ENCODE results near the gene SLC9A7.

Gene SLC9A7

DNA sequence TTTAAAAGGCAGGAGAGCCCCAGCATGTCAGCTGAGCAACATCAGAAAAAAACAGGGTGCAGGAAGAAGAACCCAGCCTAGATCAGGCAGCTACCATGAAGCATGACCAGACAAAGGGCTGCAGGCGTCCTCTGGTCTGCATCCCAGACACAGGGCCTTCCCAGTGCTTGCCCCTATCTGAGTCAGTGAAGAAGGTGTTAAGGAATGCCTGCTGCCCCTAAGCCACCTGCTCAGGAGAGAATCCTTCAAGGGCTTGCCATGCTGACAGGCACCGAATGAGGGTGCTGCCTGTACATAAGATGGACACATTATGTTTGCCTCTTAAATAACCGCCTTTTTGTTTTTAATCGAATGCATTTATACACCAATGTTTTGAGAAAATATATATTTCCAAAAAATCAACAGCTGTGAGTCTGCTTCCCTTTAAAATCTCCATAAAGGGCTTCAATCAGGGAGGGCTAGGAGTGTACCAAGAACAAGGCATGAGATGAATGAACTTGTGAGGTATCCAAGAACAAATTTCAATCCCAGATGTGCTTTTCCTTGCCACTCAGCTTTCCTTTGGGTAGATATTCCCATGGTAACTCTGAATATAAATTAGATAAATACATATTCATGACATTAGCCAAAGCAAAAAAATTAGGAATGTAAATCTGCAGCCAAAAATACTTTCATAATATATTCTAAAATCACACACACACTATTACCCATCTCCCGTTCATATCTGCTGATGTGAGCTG lies 85.1 kb downstream of the SLC9A7 start:
- Histone ChIP-seq H3K4ac (ENCODE audit: low read depth, low read length) (no peak overlapping the region), H3K79me1 (ENCODE audit: low read length) (no peaks in the 10 kb centered on the region), H3K23ac (ENCODE audit: low read length) (no peak overlapping the region), H2BK5ac (ENCODE audit: low read length) (no peak overlapping the region), H4K5ac (ENCODE audit: low read length) (no peak overlapping the region), H3K36me3 (ENCODE audit: control insufficient read depth, insufficient read depth, low read length) (no peaks in the 10 kb centered on the region), H3K79me2 (ENCODE audit: control insufficient read depth, insufficient read depth, low read length) (no peaks in the 10 kb centered on the region), H3K56ac (ENCODE audit: low read length) (no peak overlapping the region), H3K18ac (ENCODE audit: low read length) (no peak overlapping the region), H2BK120ac (ENCODE audit: low read depth, low read length) (no peak overlapping the region), H3K27me3 (ENCODE audit: insufficient read depth, low read length, poor library complexity) (no peaks in the 10 kb centered on the region), H3K9ac (ENCODE audit: low read length) (no peak overlapping the region), H2AK5ac (ENCODE audit: low read length) (no peak overlapping the region), H3K27ac (ENCODE audit: low read depth, low read length) (no peak overlapping the region), H3K4me2 (ENCODE audit: low read length) (no peak overlapping the region), H3K4me1 (ENCODE audit: control insufficient read depth, low read depth, low read length) (no peaks in the 10 kb centered on the region), H3K4me3 (ENCODE audit: low read length) (no peak overlapping the region), H4K8ac (ENCODE audit: low read depth, low read length) (no peak overlapping the region), H2BK15ac (replicated peaks; ENCODE audit: low read depth) (no peak overlapping the region)
- WGBS (ENCODE audit: extremely low coverage, insufficient coverage, low lambda C conversion rate), result 100% methylated on average over 1 of the region's 5 CpGs
- DNase-seq, result no peak

DNA sequence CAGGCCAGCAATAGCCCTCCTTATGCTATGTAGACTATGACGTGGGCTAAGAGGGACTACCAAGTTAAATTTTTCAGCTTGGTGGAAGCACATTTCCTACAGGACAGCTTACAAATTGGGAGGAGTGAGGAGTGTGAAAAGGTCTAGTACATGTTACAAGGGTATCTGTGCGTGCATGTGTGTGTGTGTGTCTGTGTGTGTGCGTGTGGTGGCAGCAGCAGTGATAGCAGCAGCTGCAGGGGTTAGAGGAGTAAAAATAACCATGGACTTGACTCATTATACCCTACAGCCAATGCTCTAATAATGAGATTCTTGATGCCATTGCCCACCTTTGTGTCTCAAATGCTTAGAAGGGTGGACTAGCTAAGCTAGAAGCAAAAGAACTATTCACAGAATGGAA lies 88.6 kb downstream of the SLC9A7 start:
- no peaks in the 10 kb centered on the region for H3K36me3 ChIP-seq (ENCODE audit: control insufficient read depth, insufficient read depth, low read length)
- no peak overlapping the region for H3K4me3 ChIP-seq (ENCODE audit: low read length)
- no peak overlapping the region for H3K18ac ChIP-seq (ENCODE audit: low read length)
- whole genome bisulfite sequencing (ENCODE audit: extremely low coverage, insufficient coverage, low lambda C conversion rate), result no CpG with 5 or more reads among the region's 3 CpGs
- no peak overlapping the region for H4K5ac ChIP-seq (ENCODE audit: low read length)
- H2BK5ac ChIP-seq (ENCODE audit: low read length), result no peak overlapping the region
- no peak overlapping the region for H4K8ac ChIP-seq (ENCODE audit: low read depth, low read length)
- no peak overlapping the region for H2AK5ac ChIP-seq (ENCODE audit: low read length)
- H3K4ac ChIP-seq (ENCODE audit: low read depth, low read length), result no peak overlapping the region
- H3K27me3 ChIP-seq (ENCODE audit: insufficient read depth, low read length, poor library complexity), result no peaks in the 10 kb centered on the region
- no peak overlapping the region for H2BK120ac ChIP-seq (ENCODE audit: low read depth, low read length)
- no peak overlapping the region for H2BK15ac ChIP-seq (replicated peaks; ENCODE audit: low read depth)
- no peaks in the 10 kb centered on the region for H3K79me1 ChIP-seq (ENCODE audit: low read length)
- H3K56ac ChIP-seq (ENCODE audit: low read length), result no peak overlapping the region
- H3K4me2 ChIP-seq (ENCODE audit: low read length), result no peak overlapping the region
- no peaks in the 10 kb centered on the region for H3K4me1 ChIP-seq (ENCODE audit: control insufficient read depth, low read depth, low read length)
- no peak overlapping the region for H3K23ac ChIP-seq (ENCODE audit: low read length)
- no peaks in the 10 kb centered on the region for H3K79me2 ChIP-seq (ENCODE audit: control insufficient read depth, insufficient read depth, low read length)
- no peak overlapping the region for H3K9ac ChIP-seq (ENCODE audit: low read length)
- H3K27ac ChIP-seq (ENCODE audit: low read depth, low read length), result no peak overlapping the region
- DNase-seq, result no peak

DNA sequence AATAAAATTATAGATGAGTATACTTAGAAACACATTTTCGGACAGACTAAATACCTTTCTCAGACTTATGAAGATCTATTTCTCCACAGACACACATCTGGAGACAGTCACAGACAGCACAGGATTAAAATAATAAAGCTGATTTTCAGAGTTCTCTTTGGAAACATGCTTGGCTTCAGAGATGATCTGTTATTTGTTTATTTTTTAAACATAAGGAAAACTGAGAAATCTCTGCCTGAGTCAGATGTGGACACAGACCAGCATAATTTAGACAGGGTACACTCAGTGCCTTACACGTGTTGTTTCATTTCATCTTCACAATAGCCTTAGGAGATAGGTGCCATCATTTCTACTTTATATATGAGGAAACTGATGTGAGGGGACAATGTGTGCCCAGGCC lies 92.1 kb downstream of the SLC9A7 start:
- H2BK5ac ChIP-seq (ENCODE audit: low read length), result no peak overlapping the region
- H2BK15ac ChIP-seq (replicated peaks; ENCODE audit: low read depth), result no peak overlapping the region
- no peak overlapping the region for H3K4me3 ChIP-seq (ENCODE audit: low read length)
- no peak overlapping the region for H3K4ac ChIP-seq (ENCODE audit: low read depth, low read length)
- H3K36me3 ChIP-seq (ENCODE audit: control insufficient read depth, insufficient read depth, low read length), result no peaks in the 10 kb centered on the region
- no peak overlapping the region for H3K4me2 ChIP-seq (ENCODE audit: low read length)
- no peak overlapping the region for H2BK120ac ChIP-seq (ENCODE audit: low read depth, low read length)
- H3K79me1 ChIP-seq (ENCODE audit: low read length), result no peaks in the 10 kb centered on the region
- no peaks in the 10 kb centered on the region for H3K27me3 ChIP-seq (ENCODE audit: insufficient read depth, low read length, poor library complexity)
- no peak overlapping the region for H4K8ac ChIP-seq (ENCODE audit: low read depth, low read length)
- no peak overlapping the region for H3K56ac ChIP-seq (ENCODE audit: low read length)
- H4K5ac ChIP-seq (ENCODE audit: low read length), result no peak overlapping the region
- no peaks in the 10 kb centered on the region for H3K79me2 ChIP-seq (ENCODE audit: control insufficient read depth, insufficient read depth, low read length)
- H3K27ac ChIP-seq (ENCODE audit: low read depth, low read length), result no peak overlapping the region
- H3K4me1 ChIP-seq (ENCODE audit: control insufficient read depth, low read depth, low read length), result no peaks in the 10 kb centered on the region
- H3K18ac ChIP-seq (ENCODE audit: low read length), result no peak overlapping the region
- no peak overlapping the region for H3K9ac ChIP-seq (ENCODE audit: low read length)
- H2AK5ac ChIP-seq (ENCODE audit: low read length), result no peak overlapping the region
- H3K23ac ChIP-seq (ENCODE audit: low read length), result no peak overlapping the region
- DNase-seq, result no peak
- WGBS (ENCODE audit: extremely low coverage, insufficient coverage, low lambda C conversion rate), result no CpG with 5 or more reads among the region's 2 CpGs

DNA sequence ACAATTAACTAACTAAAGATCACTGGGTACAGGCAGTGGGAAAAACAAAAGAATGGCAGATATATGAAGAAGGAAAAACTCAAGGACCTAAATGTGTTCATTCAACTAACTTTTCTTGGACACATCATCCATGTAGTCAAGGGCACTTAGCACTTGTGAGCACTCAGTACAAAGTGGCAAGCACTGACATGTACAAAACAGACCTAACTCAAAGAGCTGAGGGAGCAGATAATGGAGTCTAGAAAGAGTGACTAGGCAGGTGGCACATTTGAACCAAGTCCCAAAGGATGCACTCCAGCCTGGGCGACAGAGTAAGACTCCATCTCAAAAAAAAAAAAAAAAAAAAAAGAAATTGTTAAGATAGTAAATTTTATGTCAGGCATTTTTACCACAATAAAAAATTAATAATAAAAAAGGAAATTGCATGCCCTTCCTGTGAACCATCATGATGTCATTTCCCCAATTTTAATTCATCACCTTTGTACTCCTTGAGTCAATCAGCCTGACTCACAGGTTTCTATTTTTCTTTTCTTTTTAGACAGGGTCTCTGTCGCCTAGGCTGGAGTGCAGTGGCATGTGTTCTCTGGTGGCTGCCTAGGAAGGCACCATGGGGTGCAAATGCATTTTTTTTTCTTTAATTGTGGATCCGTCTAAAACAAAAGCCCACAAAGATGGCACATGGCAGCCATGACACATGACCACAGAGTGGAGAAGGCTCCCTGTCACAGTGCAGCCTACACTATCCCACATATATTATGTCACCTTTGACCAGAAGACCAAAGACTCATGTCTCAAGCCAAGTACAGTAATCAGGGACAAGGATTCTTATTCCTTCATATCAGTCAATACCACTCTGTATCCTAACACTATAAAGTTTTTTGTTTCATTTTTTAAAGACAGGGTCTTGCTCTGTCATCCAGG lies 93.4 kb downstream of the SLC9A7 start:
- Histone ChIP-seq H2BK5ac (ENCODE audit: low read length) (no peak overlapping the region), H4K5ac (ENCODE audit: low read length) (no peak overlapping the region), H3K23ac (ENCODE audit: low read length) (no peak overlapping the region), H3K9ac (ENCODE audit: low read length) (no peak overlapping the region), H4K8ac (ENCODE audit: low read depth, low read length) (no peak overlapping the region), H3K27me3 (ENCODE audit: insufficient read depth, low read length, poor library complexity) (no peaks in the 10 kb centered on the region), H3K18ac (ENCODE audit: low read length) (no peak overlapping the region), H3K79me1 (ENCODE audit: low read length) (no peaks in the 10 kb centered on the region), H3K4me2 (ENCODE audit: low read length) (no peak overlapping the region), H3K56ac (ENCODE audit: low read length) (no peak overlapping the region), H3K27ac (ENCODE audit: low read depth, low read length) (no peak overlapping the region), H3K4ac (ENCODE audit: low read depth, low read length) (no peak overlapping the region), H3K4me1 (ENCODE audit: control insufficient read depth, low read depth, low read length) (no peaks in the 10 kb centered on the region), H2BK120ac (ENCODE audit: low read depth, low read length) (no peak overlapping the region), H3K36me3 (ENCODE audit: control insufficient read depth, insufficient read depth, low read length) (no peaks in the 10 kb centered on the region), H3K79me2 (ENCODE audit: control insufficient read depth, insufficient read depth, low read length) (no peaks in the 10 kb centered on the region), H3K4me3 (ENCODE audit: low read length) (no peak overlapping the region), H2AK5ac (ENCODE audit: low read length) (no peak overlapping the region), H2BK15ac (replicated peaks; ENCODE audit: low read depth) (no peak overlapping the region)
- no CpG with 5 or more reads among the region's 3 CpGs for WGBS (ENCODE audit: extremely low coverage, insufficient coverage, low lambda C conversion rate)
- no peak for DNase-seq

DNA sequence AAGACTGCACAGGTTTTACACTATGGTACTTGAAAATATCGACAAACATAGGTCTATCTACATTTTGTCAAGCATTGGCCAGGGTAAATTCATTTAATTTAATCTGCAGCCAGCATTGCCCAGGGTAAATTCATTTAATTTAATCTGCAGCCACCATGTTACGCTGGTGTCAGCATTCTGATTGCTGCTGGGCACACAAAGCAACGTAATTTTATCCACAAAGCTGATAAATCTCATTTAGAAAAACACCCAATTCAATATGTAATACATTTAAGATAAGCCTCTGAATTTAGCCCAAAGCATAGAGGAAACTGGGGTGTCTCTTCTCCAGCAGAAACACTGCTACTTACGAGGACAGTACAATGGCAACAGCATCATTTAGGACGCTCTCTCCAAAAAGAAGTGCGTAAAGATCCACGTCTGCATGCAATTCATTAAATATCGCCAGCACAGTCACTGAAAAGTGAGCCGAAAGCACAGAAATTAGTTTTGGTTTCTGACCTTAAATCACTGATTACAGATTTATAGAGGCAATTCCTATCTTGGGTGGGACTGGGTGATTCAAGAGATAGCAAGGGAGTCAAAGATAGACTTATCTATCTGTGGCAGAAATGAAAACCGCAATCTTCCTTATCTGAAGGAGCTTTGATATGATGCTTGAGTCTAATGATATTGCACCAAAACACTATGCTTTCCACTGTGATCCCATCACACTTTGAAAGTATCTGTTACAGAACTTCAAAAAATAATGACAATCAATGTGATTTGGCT lies 96.5 kb downstream of the SLC9A7 start:
- Histone ChIP-seq H3K4ac (ENCODE audit: low read depth, low read length) (no peak overlapping the region), H3K36me3 (ENCODE audit: control insufficient read depth, insufficient read depth, low read length) (no peaks in the 10 kb centered on the region), H3K4me3 (ENCODE audit: low read length) (no peak overlapping the region), H4K8ac (ENCODE audit: low read depth, low read length) (no peak overlapping the region), H2BK15ac (replicated peaks; ENCODE audit: low read depth) (no peak overlapping the region), H3K4me2 (ENCODE audit: low read length) (no peak overlapping the region), H3K27ac (ENCODE audit: low read depth, low read length) (no peak overlapping the region), H2AK5ac (ENCODE audit: low read length) (no peak overlapping the region), H4K5ac (ENCODE audit: low read length) (no peak overlapping the region), H3K18ac (ENCODE audit: low read length) (no peak overlapping the region), H3K9ac (ENCODE audit: low read length) (no peak overlapping the region), H3K79me2 (ENCODE audit: control insufficient read depth, insufficient read depth, low read length) (no peaks in the 10 kb centered on the region), H3K27me3 (ENCODE audit: insufficient read depth, low read length, poor library complexity) (no peaks in the 10 kb centered on the region), H2BK120ac (ENCODE audit: low read depth, low read length) (no peak overlapping the region), H3K56ac (ENCODE audit: low read length) (no peak overlapping the region), H3K23ac (ENCODE audit: low read length) (no peak overlapping the region), H2BK5ac (ENCODE audit: low read length) (no peak overlapping the region), H3K79me1 (ENCODE audit: low read length) (no peaks in the 10 kb centered on the region), H3K4me1 (ENCODE audit: control insufficient read depth, low read depth, low read length) (no peaks in the 10 kb centered on the region)
- peak; percentile 20 for DNase-seq
- WGBS (ENCODE audit: extremely low coverage, insufficient coverage, low lambda C conversion rate), result no CpG with 5 or more reads among the region's 10 CpGs
